Measurements from ENCODE around the gene GPR162. TPM values are rescaled to one million over a fixed set of nuclear protein-coding genes. Genes with fewer than 3 reads are reported as not detected.

GPR162 gene
- total RNA-seq, 1 donor from 2014 or later = not detected

Other genes starting within 250 kb of the GPR162 start
- 107 and 121 TPM in 2 replicates for gene CHD4, start 214.4 kb upstream of the GPR162 start, total RNA-seq
- 2.1 and 4.1 TPM in 2 replicates for gene LPAR5, start 185.9 kb upstream of the GPR162 start, total RNA-seq
- gene ACRBP, start 174.4 kb upstream of the GPR162 start, total RNA-seq = under 0.01 and 0.51 TPM in 2 replicates
- gene ING4, start 158.7 kb upstream of the GPR162 start, total RNA-seq = 15.3 and 22.0 TPM in 2 replicates
- 5.3 and 7.0 TPM in 2 replicates for gene ZNF384, start 132.4 kb upstream of the GPR162 start, total RNA-seq
- gene PIANP, start 121.0 kb upstream of the GPR162 start, total RNA-seq = not detected in 2 replicates
- gene COPS7A, start 97.8 kb upstream of the GPR162 start, total RNA-seq = 63.7 and 86.0 TPM in 2 replicates
- gene MLF2, start 68.7 kb upstream of the GPR162 start, total RNA-seq = 136 and 180 TPM in 2 replicates
- gene PTMS, start 55.5 kb upstream of the GPR162 start, total RNA-seq = 17.6 and 35.3 TPM in 2 replicates
- not detected in 2 replicates for gene LAG3, start 49.3 kb upstream of the GPR162 start, total RNA-seq
- gene CD4, start 32.3 kb upstream of the GPR162 start, total RNA-seq = not detected in 2 replicates
- gene P3H3, start 6.6 kb downstream of the GPR162 start, total RNA-seq = 11.3 and 20.0 TPM in 2 replicates
- gene GNB3, start 19.1 kb downstream of the GPR162 start, total RNA-seq = 0.38 and 0.53 TPM in 2 replicates
- 0.26 and 0.51 TPM in 2 replicates for gene CDCA3, start 29.5 kb downstream of the GPR162 start, total RNA-seq
- gene USP5, start 30.3 kb downstream of the GPR162 start, total RNA-seq = 45.0 and 46.9 TPM in 2 replicates
- gene TPI1, start 45.7 kb downstream of the GPR162 start, total RNA-seq = 1,194 and 1,306 TPM in 2 replicates
- gene SPSB2, start 51.5 kb downstream of the GPR162 start, total RNA-seq = 7.9 and 12.5 TPM in 2 replicates
- gene LRRC23, start 83.0 kb downstream of the GPR162 start, total RNA-seq = 11.6 and 12.8 TPM in 2 replicates
- 9.0 and 10.0 TPM in 2 replicates for gene ENO2, start 92.8 kb downstream of the GPR162 start, total RNA-seq
- 4.9 and 7.1 TPM in 2 replicates for gene ATN1, start 106.1 kb downstream of the GPR162 start, total RNA-seq
- gene RNU7-1, start 122.0 kb downstream of the GPR162 start, total RNA-seq = not detected in 2 replicates
- gene C12orf57, start 122.2 kb downstream of the GPR162 start, total RNA-seq = 92.2 and 161 TPM in 2 replicates
- gene PTPN6, start 129.5 kb downstream of the GPR162 start, total RNA-seq = 10.9 and 12.4 TPM in 2 replicates
- gene PHB2, start 148.8 kb downstream of the GPR162 start, total RNA-seq = 83.7 and 189 TPM in 2 replicates
- gene EMG1, start 149.1 kb downstream of the GPR162 start, total RNA-seq = 68.2 and 68.4 TPM in 2 replicates
- 7.9 and 13.3 TPM in 2 replicates for gene LPCAT3, start 196.7 kb downstream of the GPR162 start, total RNA-seq
- 1.5 and 6.3 TPM in 2 replicates for gene C1S, start 238.9 kb downstream of the GPR162 start, total RNA-seq